H1 (cell line): ENCODE data around the gene ELOVL4. TPM values are rescaled to one million over a fixed set of nuclear protein-coding genes. Genes with fewer than 3 reads are reported as not detected.

Experiments used
- CTCF ChIA-PET: fragments of 300-600 bp; sonication (Branson Sonifier 250); formaldehyde crosslinking; loops from one replicate; lab custom pipeline; 2021; ENCODE audit not compliant: partially characterized antibody; lab: Charles Lee
- POLR2A ChIA-PET: fragments of 300-600 bp; sonication (Branson Sonifier 250); formaldehyde crosslinking; loops from one replicate; lab custom pipeline; 2021; ENCODE audit warnings: inconsistent platforms; ENCODE audit not compliant: partially characterized antibody; lab: Charles Lee
- DNase-seq, 2 experiments: peaks; one replicate each; pipeline versions ENCODE4 v3.0.0 to v3.0.0-alpha.2; 2010 to 2022; ENCODE audit warnings: low spot score in 2 of 2, low read depth in 1 of 2, mixed read lengths in 1 of 2
- FAIRE-seq: peaks from 2 replicates; lab custom pipeline; 2011; peaks lifted over from hg19 to GRCh38; lab: Jason Lieb, UNC
- H2AFZ ChIP-seq: 2 replicates; pipeline ENCODE4 v1.8.1; 2012; ENCODE audit warnings: low read length, inconsistent platforms
- H2AK5ac ChIP-seq: 2 replicates; pipeline ENCODE4 v1.6.1; 2013; ENCODE audit warnings: low read depth, low read length
- H2BK120ac ChIP-seq: replicated peaks from 2 replicates; pipeline ENCODE3; 2013; ENCODE audit warnings: low read depth, low read length, inconsistent platforms
- H2BK12ac ChIP-seq: 2 replicates; pipeline ENCODE4 v1.6.1; 2013; ENCODE audit warnings: low read depth, low read length
- H2BK15ac ChIP-seq: 2 replicates; pipeline ENCODE4 v1.6.1; 2013; ENCODE audit warnings: low read length
- H2BK20ac ChIP-seq: 2 replicates; pipeline ENCODE4 v1.6.1; 2013; ENCODE audit warnings: low read length
- H2BK5ac ChIP-seq: 2 replicates; pipeline ENCODE4 v1.6.1; 2013; ENCODE audit warnings: low read depth, low read length
- H3K14ac ChIP-seq: 2 replicates; pipeline ENCODE4 v1.6.1; 2013; ENCODE audit warnings: inconsistent platforms; ENCODE audit not compliant: insufficient read length
- H3K18ac ChIP-seq: 2 replicates; pipeline ENCODE4 v1.6.1; 2013; ENCODE audit warnings: low read length; ENCODE audit errors: extremely low read depth
- H3K23ac ChIP-seq: 2 replicates; pipeline ENCODE4 v1.6.1; 2013; ENCODE audit warnings: inconsistent platforms; ENCODE audit not compliant: insufficient read length
- H3K23me2 ChIP-seq: 2 replicates; pipeline ENCODE4 v1.6.1; 2013; ENCODE audit warnings: low read depth, low read length
- H3K27ac ChIP-seq: 2 replicates; pipeline ENCODE4 v1.6.1; 2011; ENCODE audit warnings: low read depth, low read length, inconsistent platforms
- H3K27me3 ChIP-seq, 4 experiments: replicated peaks in 1 of 4; 1 replicate in 1 of 4; 2 replicates in 3 of 4; pipeline versions ENCODE4 v1.6.1 to v1.8.1; 2011 to 2013; ENCODE audit warnings: low read length in 3 of 4, mild to moderate bottlenecking in 3 of 4, inconsistent platforms in 2 of 4, mixed read lengths in 2 of 4, moderate library complexity in 1 of 4; ENCODE audit not compliant: control insufficient read depth in 3 of 4, insufficient read depth in 3 of 4; ENCODE audit errors: extremely low read depth in 1 of 4
- H3K36me3 ChIP-seq, 4 experiments: 2 replicates each; pipeline versions ENCODE4 v1.6.1 to v1.8.1; 2011 to 2013; ENCODE audit warnings: mild to moderate bottlenecking in 4 of 4, low read length in 3 of 4, moderate library complexity in 2 of 4, control low read depth in 1 of 4, inconsistent platforms in 1 of 4; ENCODE audit not compliant: insufficient read depth in 4 of 4, control insufficient read depth in 2 of 4
- H3K4ac ChIP-seq: replicated peaks from 2 replicates; pipeline ENCODE3; 2013; ENCODE audit warnings: low read length, low read depth, mixed read lengths, inconsistent platforms; ENCODE audit not compliant: insufficient read length
- H3K4me1 ChIP-seq, 4 experiments: replicated peaks in 1 of 4; 1 replicate in 1 of 4; 2 replicates in 3 of 4; pipeline versions ENCODE4 v1.6.1 to v1.8.1; 2011 to 2013; ENCODE audit warnings: low read length in 3 of 4, inconsistent platforms in 2 of 4, mixed read lengths in 1 of 4; ENCODE audit not compliant: insufficient read depth in 4 of 4, control insufficient read depth in 3 of 4
- H3K4me2 ChIP-seq, 2 experiments: 2 replicates each; pipeline versions ENCODE4 v1.6.1 to v1.8.1; 2011 to 2013; ENCODE audit warnings: low read depth in 2 of 2, low read length in 2 of 2, control low read depth in 1 of 2, inconsistent platforms in 1 of 2, mild to moderate bottlenecking in 1 of 2; ENCODE audit not compliant: insufficient read depth in 1 of 2
- H3K4me3 ChIP-seq, 4 experiments: fragments of 200-600, 300-600 bp in 1 of 4; sonication (generic), shearing (Covaris generic), sonication (Bioruptor Twin) in 1 of 4; 2 replicates each; pipeline versions ENCODE4 v1.5.1 to v1.8.1; 2011 to 2016; ENCODE audit warnings: low read length in 4 of 4, low read depth in 3 of 4, control low read depth in 2 of 4, inconsistent platforms in 2 of 4, mild to moderate bottlenecking in 2 of 4, mixed read lengths in 1 of 4, moderate library complexity in 1 of 4; ENCODE audit not compliant: insufficient read depth in 2 of 4; ENCODE audit errors: extremely low read depth in 1 of 4
- H3K56ac ChIP-seq: replicated peaks from 2 replicates; pipeline ENCODE3; 2013; ENCODE audit warnings: low read depth, mild to moderate bottlenecking, mixed read lengths, low read length, inconsistent platforms; ENCODE audit not compliant: insufficient read length
- H3K79me1 ChIP-seq: 2 replicates; pipeline ENCODE4 v1.6.1; 2013; ENCODE audit warnings: low read depth, low read length, control low read depth
- H3K79me2 ChIP-seq, 2 experiments: 2 replicates each; pipeline versions ENCODE4 v1.6.1 to v1.8.1; 2012 to 2013; ENCODE audit warnings: low read length in 2 of 2, mild to moderate bottlenecking in 2 of 2, inconsistent platforms in 1 of 2; ENCODE audit not compliant: insufficient read depth in 2 of 2, control insufficient read depth in 1 of 2
- H3K9ac ChIP-seq, 4 experiments: replicated peaks in 1 of 4; 1 replicate in 1 of 4; 2 replicates in 3 of 4; pipeline versions ENCODE4 v1.6.1 to v1.8.1; 2011 to 2013; ENCODE audit warnings: low read depth in 3 of 4, low read length in 3 of 4, control low read depth in 2 of 4, mild to moderate bottlenecking in 2 of 4, moderate library complexity in 2 of 4, inconsistent platforms in 1 of 4; ENCODE audit errors: extremely low read depth in 1 of 4
- H3K9me3 ChIP-seq, 2 experiments: 2 replicates each; pipeline versions ENCODE4 v1.6.1 to v1.8.1; 2012 to 2013; ENCODE audit warnings: mild to moderate bottlenecking in 2 of 2, moderate library complexity in 2 of 2, control low read depth in 1 of 2, inconsistent platforms in 1 of 2, low read depth in 1 of 2, low read length in 1 of 2, mixed read lengths in 1 of 2; ENCODE audit not compliant: insufficient read depth in 2 of 2
- H4K20me1 ChIP-seq, 2 experiments: replicated peaks in 1 of 2; 2 replicates each; pipeline versions ENCODE3 to v1.8.1; 2011 to 2013; ENCODE audit warnings: inconsistent platforms in 2 of 2, low read length in 2 of 2, mild to moderate bottlenecking in 1 of 2; ENCODE audit not compliant: insufficient read depth in 2 of 2, control insufficient read depth in 1 of 2
- H4K5ac ChIP-seq: 2 replicates; pipeline ENCODE4 v1.6.1; 2013; ENCODE audit warnings: low read length, low read depth, mixed read lengths, inconsistent platforms; ENCODE audit not compliant: insufficient read length
- H4K8ac ChIP-seq: 2 replicates; pipeline ENCODE4 v1.8.0; 2013; ENCODE audit warnings: mild to moderate bottlenecking, moderate library complexity, low read length, inconsistent platforms; ENCODE audit not compliant: insufficient read depth; ENCODE audit errors: extremely low read depth
- H4K91ac ChIP-seq: replicated peaks from 2 replicates; pipeline ENCODE3; 2013; ENCODE audit warnings: low read length, mixed read lengths, inconsistent platforms; ENCODE audit not compliant: insufficient read length
- GABPA ChIP-seq: IDR thresholded peaks from 2 replicates; pipeline ENCODE4 v1.6.1; 2011; ENCODE audit warnings: mild to moderate bottlenecking, low read length, moderate library complexity, borderline replicate concordance; ENCODE audit not compliant: insufficient read depth
- HDAC6 ChIP-seq: IDR thresholded peaks from one replicate; pipeline ENCODE4 v1.7.1; 2012; ENCODE audit warnings: low read depth, mild to moderate bottlenecking, inconsistent platforms, low read length, moderate library complexity
- PHF8 ChIP-seq: fragments of 200-600 bp; sonication (generic); conservative IDR thresholded peaks from 2 replicates; pipeline ENCODE4 v1.7.1; 2012; ENCODE audit warnings: low read depth, mild to moderate bottlenecking, inconsistent platforms, low read length, moderate library complexity
- RAD21 ChIP-seq, 2 experiments: IDR thresholded peaks in 1 of 2; conservative IDR thresholded peaks in 1 of 2; 2 replicates each; pipeline ENCODE4 v1.6.1; 2011; ENCODE audit warnings: low read depth in 2 of 2, low read length in 2 of 2, improper control_type of control experiment in 1 of 2, inconsistent platforms in 1 of 2, mild to moderate bottlenecking in 1 of 2, moderate library complexity in 1 of 2
- WGBS, 2 experiments: shearing (Covaris generic) in 1 of 2; methylation state at CpG; one replicate each; pipeline versions ENCODE4 v1.1.6 to v1.1.7; 2013 to 2015; ENCODE audit warnings: low lambda C conversion rate in 2 of 2, mixed read lengths in 2 of 2, inconsistent platforms in 1 of 2, low coverage in 1 of 2, missing lambda C conversion rate in 1 of 2; ENCODE audit not compliant: insufficient replicate concordance in 2 of 2, insufficient coverage in 1 of 2, insufficient read length in 1 of 2; ENCODE audit errors: extremely low coverage in 1 of 2, missing lambda C conversion rate in 1 of 2; 5-methylcytosine and 5-hydroxymethylcytosine counted together
- polyA plus RNA-seq, 7 experiments: library from polyadenylated mRNA; depleted of rRNA in 3 of 7; stranded (reverse) in 5 of 7; unstranded in 2 of 7; fragments of >200 nt in 5 of 7; fragments of 200-250 nt in 2 of 7; gene quantifications; 1 replicate in 5 of 7; 2 replicates in 1 of 7; 4 replicates in 1 of 7; pipeline versions ENCODE4 v1.2.1 to v1.2.3, GENCODE V29; 2011 to 2013; ENCODE audit warnings: missing spikeins in 2 of 7, mixed read lengths in 2 of 7
- total RNA-seq: library from RNA; stranded (reverse); fragmentation: NEBNext Ultra II Directional; extraction: Animal tissue kit (Norgen Biotek cat#: 25700); gene quantifications from 2 replicates; pipeline ENCODE4 v1.2.1, GENCODE V29; 2021
- TF ChIP-seq, protein P1 (sequence below), 3 experiments: IDR thresholded peaks; 1 replicate in 2 of 3; 2 replicates in 1 of 3; pipeline versions ENCODE4 v1.5.1 to v1.6.1; 2011; ENCODE audit warnings: low read length in 3 of 3, mild to moderate bottlenecking in 3 of 3, inconsistent platforms in 2 of 3, low read depth in 1 of 3, moderate library complexity in 1 of 3; ENCODE audit not compliant: insufficient read depth in 1 of 3; ENCODE audit errors: control extremely low read depth in 1 of 3
- TF ChIP-seq, protein P2 (sequence below): IDR thresholded peaks from 2 replicates; pipeline ENCODE4 v1.6.1; 2012; ENCODE audit warnings: inconsistent platforms

Gene ELOVL4
- total and polyA plus RNA-seq, 2 of the 8 experiments (the other 6 are each of a cell fraction or from before 2014, with no cell fraction given): 2.0 to 15.0 TPM

DNA sequence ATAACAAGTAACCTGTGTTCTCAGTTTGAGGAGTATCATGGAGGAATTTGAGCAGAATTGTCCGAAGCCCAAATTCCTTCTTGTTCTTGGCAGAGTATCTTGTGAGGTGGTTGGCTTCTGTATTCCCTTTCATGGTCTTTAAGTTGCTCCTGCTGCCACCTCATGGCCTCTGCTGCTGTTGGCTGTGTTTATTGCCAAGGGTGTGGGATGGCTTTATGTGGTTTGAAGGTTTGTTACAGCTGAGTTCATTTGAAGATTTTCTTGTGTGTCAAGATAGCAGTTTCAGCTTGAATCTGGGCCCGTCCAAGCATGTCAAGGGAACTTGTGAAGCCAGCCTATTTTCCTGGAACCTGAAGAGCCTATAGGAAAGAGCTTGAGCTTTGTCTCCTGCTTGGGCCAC is 36.9 kb upstream of the ELOVL4 start:
- Histone ChIP-seq H3K23ac (no peak overlapping the region), H4K5ac (no peak overlapping the region), H2BK15ac (no peak overlapping the region), H3K27ac (no peak overlapping the region), H2BK5ac (no peak overlapping the region), H3K18ac (no peak overlapping the region), H3K4me2 (no peak overlapping the region), H3K9me3 (no peaks in the 10 kb centered on the region), H2BK20ac (no peak overlapping the region), H2BK12ac (no peak overlapping the region), H3K23me2 (no peaks in the 10 kb centered on the region), H2AFZ (peak overlapping the region; percentile 58; the same call in 1 of the 2 replicates), H3K14ac (no peak overlapping the region), H3K56ac (no peak overlapping the region), H4K91ac (no peak overlapping the region), H4K8ac (no peak overlapping the region), H3K79me1 (no peaks in the 10 kb centered on the region), H3K4me3 (no peak overlapping the region), H3K4me1 (no peaks in the 10 kb centered on the region), H4K20me1 (no peaks in the 10 kb centered on the region), H3K9ac (no peak overlapping the region), H2BK120ac (no peak overlapping the region), H3K36me3 (no peaks in the 10 kb centered on the region), H3K4ac (no peak overlapping the region), H3K27me3 (no peaks in the 10 kb centered on the region), H3K79me2 (no peaks in the 10 kb centered on the region), H2AK5ac (no peak overlapping the region)
- TF ChIP-seq GABPA: no peak
- peak; percentile 26 to 35; a peak in 2 of 4 replicates for TF ChIP-seq RAD21 (IDR thresholded peaks at IDR 0.05 in 1 of 2, conservative IDR thresholded peaks at IDR 0.05 in 1 of 2; ENCODE audit: low read depth in 2 of 2, low read length in 2 of 2)
- TF ChIP-seq, protein P1, sequence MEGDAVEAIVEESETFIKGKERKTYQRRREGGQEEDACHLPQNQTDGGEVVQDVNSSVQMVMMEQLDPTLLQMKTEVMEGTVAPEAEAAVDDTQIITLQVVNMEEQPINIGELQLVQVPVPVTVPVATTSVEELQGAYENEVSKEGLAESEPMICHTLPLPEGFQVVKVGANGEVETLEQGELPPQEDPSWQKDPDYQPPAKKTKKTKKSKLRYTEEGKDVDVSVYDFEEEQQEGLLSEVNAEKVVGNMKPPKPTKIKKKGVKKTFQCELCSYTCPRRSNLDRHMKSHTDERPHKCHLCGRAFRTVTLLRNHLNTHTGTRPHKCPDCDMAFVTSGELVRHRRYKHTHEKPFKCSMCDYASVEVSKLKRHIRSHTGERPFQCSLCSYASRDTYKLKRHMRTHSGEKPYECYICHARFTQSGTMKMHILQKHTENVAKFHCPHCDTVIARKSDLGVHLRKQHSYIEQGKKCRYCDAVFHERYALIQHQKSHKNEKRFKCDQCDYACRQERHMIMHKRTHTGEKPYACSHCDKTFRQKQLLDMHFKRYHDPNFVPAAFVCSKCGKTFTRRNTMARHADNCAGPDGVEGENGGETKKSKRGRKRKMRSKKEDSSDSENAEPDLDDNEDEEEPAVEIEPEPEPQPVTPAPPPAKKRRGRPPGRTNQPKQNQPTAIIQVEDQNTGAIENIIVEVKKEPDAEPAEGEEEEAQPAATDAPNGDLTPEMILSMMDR (IDR thresholded peaks at IDR 0.05; ENCODE audit: control extremely low read depth in 1 of 3, insufficient read depth in 1 of 3, low read depth in 1 of 3, low read length in 3 of 3): peak; percentile 13 to 44 (median 36); a peak in 3 of 4 replicates
- TF ChIP-seq, protein P2, sequence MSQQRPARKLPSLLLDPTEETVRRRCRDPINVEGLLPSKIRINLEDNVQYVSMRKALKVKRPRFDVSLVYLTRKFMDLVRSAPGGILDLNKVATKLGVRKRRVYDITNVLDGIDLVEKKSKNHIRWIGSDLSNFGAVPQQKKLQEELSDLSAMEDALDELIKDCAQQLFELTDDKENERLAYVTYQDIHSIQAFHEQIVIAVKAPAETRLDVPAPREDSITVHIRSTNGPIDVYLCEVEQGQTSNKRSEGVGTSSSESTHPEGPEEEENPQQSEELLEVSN: no peak
- TF ChIP-seq PHF8: no peak
- TF ChIP-seq HDAC6: no peak
- DNase-seq (no peak), FAIRE-seq (peak; percentile 57)
- ChIA-PET POLR2A (no interaction called here), CTCF (interaction anchor here (0.9 to 5.6 kb wide), 7 partner anchors 9 to 39 kb away, joined by 3 to 27 read pairs (median 5); partner anchors contain the start of gene TTK)
- WGBS, 2 experiments: 51% methylated on average over 2 of the region's 2 CpGs; no CpG with 5 or more reads in 1 of the 2 experiments
